Muscle of leg (tissue), 16 donors: ENCODE data around the gene SLC6A6. TPM values are rescaled to one million over a fixed set of nuclear protein-coding genes. Genes with fewer than 3 reads are reported as not detected.
A peak's percentile ranks its signal among the peaks of the same experiment; 100 is the strongest.

Experiments used
- DNase-seq: peaks from one replicate; pipeline ENCODE4 v3.0.0; 2013
- H3K27ac ChIP-seq: one replicate; pipeline ENCODE4 v1.5.1; 2013; ENCODE audit warnings: mild to moderate bottlenecking, low read length, control low read depth
- H3K27me3 ChIP-seq: one replicate; pipeline ENCODE4 v1.6.1; 2013; ENCODE audit warnings: low read length; ENCODE audit not compliant: control insufficient read depth, insufficient read depth
- H3K36me3 ChIP-seq: one replicate; pipeline ENCODE4 v1.6.1; 2013; ENCODE audit warnings: low read length; ENCODE audit not compliant: control insufficient read depth, insufficient read depth
- H3K4me1 ChIP-seq: one replicate; pipeline ENCODE4 v1.6.1; 2013; ENCODE audit warnings: low read length; ENCODE audit not compliant: control insufficient read depth, insufficient read depth
- H3K4me3 ChIP-seq: one replicate; pipeline ENCODE4 v1.5.1; 2013; ENCODE audit warnings: low read length, control low read depth
- H3K9me3 ChIP-seq: replicated peaks from 2 replicates; pipeline ENCODE4 v1.6.1; 2013; ENCODE audit warnings: low read depth, low read length; ENCODE audit not compliant: control insufficient read depth
- WGBS: methylation state at CpG from one replicate; pipeline ENCODE4 v1.1.5; 2013; ENCODE audit warnings: missing lambda C conversion rate; ENCODE audit not compliant: insufficient coverage; 5-methylcytosine and 5-hydroxymethylcytosine counted together
- long read RNA-seq, 11 donors: transcript quantifications; one replicate each; lab custom pipeline, GENCODE V29; 2026
- polyA plus RNA-seq, 8 donors: library from polyadenylated mRNA; unstranded; fragments of 120-200 nt; gene quantifications; one replicate each; pipeline versions ENCODE4 v1.2.1 to v1.2.3, GENCODE V29; 2013; ENCODE audit warnings: inconsistent platforms in 1 of 8, low replicate concordance in 1 of 8; ENCODE audit not compliant: insufficient read length in 8 of 8, insufficient read depth in 1 of 8
- total RNA-seq: library from RNA; stranded (reverse); fragments of 120-200 nt; gene quantifications from one replicate; pipeline ENCODE4 v1.2.4, GENCODE V29; 2013

SLC6A6 gene
- total RNA-seq (4.7 TPM), polyA plus RNA-seq (1 to 10 TPM; 2.6 to 4.7 (median 4.0) TPM)
- long read RNA-seq, donor 1, partial matches to known transcripts: 0 of 1 reads
- long read RNA-seq, donor 1, other reads (novel, unspliced or antisense): 0 of 1 reads
- long read RNA-seq, donor 2: 0 reads
- long read RNA-seq, donor 3: 0 reads
- long read RNA-seq, donor 4, partial matches to known transcripts: 0 of 1 reads
- long read RNA-seq, donor 4, other reads (novel, unspliced or antisense): 0 of 1 reads
- long read RNA-seq, donor 5, full-length matches to known transcripts: 1 of 1 reads
- long read RNA-seq, donor 5, partial matches to known transcripts: 0 of 1 reads
- long read RNA-seq, donor 5, other reads (novel, unspliced or antisense): 0 of 1 reads
- long read RNA-seq, donor 6: 0 reads
- long read RNA-seq, donor 7: 0 reads
- long read RNA-seq, donor 8, full-length matches to known transcripts: 1 of 1 reads
- long read RNA-seq, donor 8, partial matches to known transcripts: 0 of 1 reads
- long read RNA-seq, donor 8, other reads (novel, unspliced or antisense): 0 of 1 reads
- long read RNA-seq, donor 9: 0 reads
- long read RNA-seq, donor 10, partial matches to known transcripts: 11 of 11 reads
- long read RNA-seq, donor 10, other reads (novel, unspliced or antisense): 0 of 11 reads
- long read RNA-seq, donor 11, partial matches to known transcripts: 5 of 5 reads
- long read RNA-seq, donor 11, other reads (novel, unspliced or antisense): 0 of 5 reads

DNA sequence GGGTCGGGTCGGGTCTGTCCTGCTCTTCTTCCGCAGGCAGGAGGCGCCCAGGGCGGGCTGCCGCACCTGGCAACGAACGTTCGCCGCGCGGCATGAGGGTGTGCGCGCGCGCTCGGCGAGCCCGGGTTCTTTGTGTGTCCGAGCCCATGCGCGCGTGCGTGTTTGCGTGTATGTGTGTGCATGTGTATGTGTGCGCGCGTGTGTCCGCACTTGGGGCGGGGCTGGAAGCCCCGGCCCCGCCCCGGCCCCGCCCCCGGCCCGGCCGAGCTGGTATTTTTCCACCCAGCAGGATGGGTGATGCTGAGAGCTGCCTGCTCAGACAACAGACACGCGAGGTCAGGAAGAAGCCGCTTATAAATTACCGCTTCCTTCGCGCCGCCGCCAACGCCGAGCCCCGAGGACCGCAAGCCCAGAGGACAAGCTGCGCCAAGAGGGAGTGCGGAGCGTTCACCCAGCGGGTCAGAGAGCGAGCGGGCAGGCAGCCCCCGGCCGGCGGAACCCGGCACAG, at the start of gene SLC6A6:
TSS of gene SLC6A6 (plus strand) at position 303 of the 508 bp plus-strand sequence. CDS start 41,029 bp downstream, outside the sequence.
- Histone ChIP-seq H3K36me3 (no peaks in the 10 kb centered on the region), H3K27me3 (peaks cover 61% of the 10 kb centered on the region), H3K9me3 (no peaks in the 10 kb centered on the region), H3K4me3 (peak within 1 kb of the TSS; percentile 55), H3K27ac (peak within 1 kb of the TSS; percentile 71), H3K4me1 (peaks cover 26% of the 10 kb centered on the region)
- WGBS: 2% methylated on average over 45 of the region's 59 CpGs
- peak; percentile 97 for DNase-seq

DNA sequence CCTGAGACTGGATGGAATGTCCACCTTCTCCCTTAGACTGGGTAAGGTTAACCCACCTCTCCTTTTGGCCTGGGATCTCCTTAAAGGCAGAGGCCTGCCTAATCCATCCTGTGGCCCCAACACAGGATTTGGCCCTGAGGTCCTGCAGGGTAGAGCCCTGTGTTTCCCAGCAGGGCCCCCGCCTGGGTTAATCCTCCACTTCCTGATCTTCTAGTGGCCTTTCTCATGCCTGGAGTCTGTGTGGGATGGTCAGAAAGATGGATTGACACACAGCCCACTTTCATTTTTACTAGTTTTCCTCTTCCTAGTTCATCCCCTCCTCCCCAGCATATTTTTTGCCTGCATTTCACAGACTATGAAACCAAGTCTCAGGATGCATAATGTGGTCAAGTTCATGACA, 48.9 kb upstream of the SLC6A6 start:
- no peaks in the 10 kb centered on the region for H3K36me3 ChIP-seq
- no peaks in the 10 kb centered on the region for H3K9me3 ChIP-seq
- peaks cover 44% of the 10 kb centered on the region for H3K27me3 ChIP-seq
- H3K4me1 ChIP-seq: peaks cover under 1% of the 10 kb centered on the region
- no peak overlapping the region for H3K27ac ChIP-seq
- no peak overlapping the region for H3K4me3 ChIP-seq
- no peak for DNase-seq
- no CpG with 5 or more reads among the region's 1 CpG for WGBS

DNA sequence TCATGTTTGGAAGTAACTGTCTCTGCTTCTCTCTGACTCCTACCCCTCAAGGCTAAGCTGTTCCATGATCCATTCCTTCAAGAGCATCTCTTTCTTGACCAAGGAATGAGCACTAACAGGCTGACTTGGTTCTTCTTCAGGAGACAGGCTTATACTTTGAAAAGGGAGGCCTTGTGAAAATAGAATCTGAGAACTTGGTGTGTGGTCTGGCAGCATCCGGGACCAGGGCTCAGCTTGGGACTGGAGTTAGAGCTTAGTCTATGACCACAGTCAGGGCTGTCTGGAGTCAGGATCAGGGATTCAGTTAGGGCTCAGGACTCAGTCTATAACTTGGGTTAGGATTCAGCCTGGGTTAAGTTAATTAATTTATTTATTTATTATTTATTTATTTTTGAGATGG, 44.9 kb upstream of the SLC6A6 start:
- no CpG with 5 or more reads among the region's 1 CpG for WGBS
- H3K9me3 ChIP-seq: no peaks in the 10 kb centered on the region
- H3K27me3 ChIP-seq: peaks cover 50% of the 10 kb centered on the region
- H3K27ac ChIP-seq: no peak overlapping the region
- H3K36me3 ChIP-seq: no peaks in the 10 kb centered on the region
- H3K4me1 ChIP-seq: peaks cover 4% of the 10 kb centered on the region
- no peak for DNase-seq
- H3K4me3 ChIP-seq: no peak overlapping the region

DNA sequence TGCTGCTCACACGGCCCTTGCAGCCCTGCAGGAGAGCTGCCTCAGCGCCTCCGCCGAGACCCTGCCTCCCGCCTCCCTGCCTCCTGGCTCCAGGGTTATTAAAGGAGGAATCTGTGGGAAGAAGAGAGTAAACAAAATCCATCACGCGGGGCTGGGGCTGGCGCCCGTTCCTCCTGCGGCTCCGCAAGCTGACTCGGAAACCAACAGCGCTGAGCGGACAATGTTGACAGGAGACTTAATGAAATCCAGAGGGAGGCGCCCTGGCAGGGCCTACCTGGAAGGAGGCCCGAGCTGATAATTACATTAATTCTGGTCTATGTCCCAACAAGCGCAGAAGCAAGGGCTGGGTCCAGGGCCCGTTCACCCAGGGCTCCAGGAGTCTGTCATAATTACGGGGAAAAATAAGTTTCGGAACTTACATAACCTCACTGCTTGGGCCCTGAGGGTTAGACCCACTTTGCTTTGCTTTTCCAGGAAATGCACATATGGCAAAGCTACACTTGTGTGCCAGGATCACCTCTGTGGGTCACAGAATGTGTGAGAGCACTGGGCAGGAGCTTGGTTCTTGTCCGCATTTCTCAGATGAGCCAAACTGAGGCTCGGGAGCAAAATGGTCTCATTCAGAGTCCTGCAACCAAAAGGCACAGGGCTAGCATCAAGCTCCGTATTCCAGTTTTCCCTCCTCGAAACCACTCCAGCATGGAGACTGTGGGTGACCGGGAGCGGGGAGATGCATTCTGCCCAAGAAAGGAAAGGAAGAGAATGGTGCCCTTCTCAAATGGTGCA, 43.8 kb upstream of the SLC6A6 start:
- peak; percentile 52 for DNase-seq
- Histone ChIP-seq H3K4me1 (peaks cover 4% of the 10 kb centered on the region), H3K36me3 (no peaks in the 10 kb centered on the region), H3K9me3 (no peaks in the 10 kb centered on the region), H3K4me3 (no peak overlapping the region), H3K27ac (no peak overlapping the region), H3K27me3 (peaks cover 57% of the 10 kb centered on the region)
- 35% methylated on average over 22 of the region's 26 CpGs for WGBS

DNA sequence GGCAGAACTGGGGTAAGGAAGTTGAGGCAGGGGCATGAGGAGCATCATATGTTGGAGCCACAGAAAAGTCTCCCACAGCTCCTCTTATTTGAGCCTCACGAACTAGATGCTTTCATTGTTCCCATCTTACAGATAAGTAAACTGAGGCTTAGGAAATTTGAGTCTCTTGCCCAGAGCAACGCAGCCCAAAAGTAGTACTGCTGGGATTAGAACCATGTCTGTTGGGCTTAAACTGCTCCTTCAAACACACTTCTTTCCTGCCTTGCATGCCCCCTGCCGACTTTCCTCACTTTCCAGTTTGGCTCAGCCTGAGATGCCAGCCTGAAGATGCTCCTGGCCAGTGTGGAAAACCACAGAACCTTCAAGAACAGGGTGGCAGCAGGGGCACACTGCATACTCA, 43.1 kb upstream of the SLC6A6 start:
- Histone ChIP-seq H3K36me3 (no peaks in the 10 kb centered on the region), H3K4me3 (no peak overlapping the region), H3K4me1 (peaks cover 4% of the 10 kb centered on the region), H3K9me3 (no peaks in the 10 kb centered on the region), H3K27ac (no peak overlapping the region), H3K27me3 (peaks cover 60% of the 10 kb centered on the region)
- DNase-seq: no peak
- 93% methylated on average over 3 of the region's 3 CpGs for WGBS

DNA sequence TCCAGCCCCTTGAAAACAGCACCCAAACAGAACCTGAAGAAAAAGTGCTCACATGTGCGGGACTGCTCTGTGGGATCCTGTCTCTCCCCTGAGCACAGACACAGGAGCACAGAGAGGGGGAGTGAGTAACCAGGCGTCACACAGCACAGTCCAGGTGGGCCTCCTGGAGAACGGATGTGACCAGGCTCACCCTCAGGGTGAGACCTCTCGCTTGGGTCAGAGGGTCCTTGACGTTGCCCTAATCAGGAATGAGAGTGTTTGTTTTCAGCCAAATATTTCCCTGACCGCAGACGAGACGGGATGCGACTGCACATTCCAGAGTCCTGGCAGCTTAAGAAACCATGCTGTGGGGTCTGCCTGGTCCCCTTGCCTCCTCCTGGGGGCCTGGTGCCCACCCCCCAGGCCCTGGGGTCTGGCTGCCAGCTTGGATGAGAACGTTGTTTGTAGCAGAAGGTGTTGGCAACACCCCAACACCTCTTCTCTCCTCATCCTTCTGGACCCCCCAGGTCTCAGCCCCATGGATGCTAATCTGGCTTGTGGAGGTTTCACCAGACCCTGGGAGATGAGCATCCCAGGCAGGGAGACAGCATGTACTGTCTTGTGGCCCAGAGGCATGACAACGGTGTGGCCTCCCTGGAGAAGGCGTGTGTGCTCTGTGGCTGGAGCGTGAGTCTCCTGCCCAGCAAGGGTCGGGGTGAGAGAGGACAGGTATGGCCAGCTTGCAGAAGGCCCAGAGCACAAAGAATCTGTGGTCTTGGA, 42.1 kb upstream of the SLC6A6 start:
- no peak overlapping the region for H3K4me3 ChIP-seq
- no peaks in the 10 kb centered on the region for H3K36me3 ChIP-seq
- H3K27ac ChIP-seq: no peak overlapping the region
- DNase-seq: no peak
- H3K4me1 ChIP-seq: peaks cover 4% of the 10 kb centered on the region
- peaks cover 56% of the 10 kb centered on the region for H3K27me3 ChIP-seq
- no peaks in the 10 kb centered on the region for H3K9me3 ChIP-seq
- WGBS: 47% methylated on average over 13 of the region's 14 CpGs

DNA sequence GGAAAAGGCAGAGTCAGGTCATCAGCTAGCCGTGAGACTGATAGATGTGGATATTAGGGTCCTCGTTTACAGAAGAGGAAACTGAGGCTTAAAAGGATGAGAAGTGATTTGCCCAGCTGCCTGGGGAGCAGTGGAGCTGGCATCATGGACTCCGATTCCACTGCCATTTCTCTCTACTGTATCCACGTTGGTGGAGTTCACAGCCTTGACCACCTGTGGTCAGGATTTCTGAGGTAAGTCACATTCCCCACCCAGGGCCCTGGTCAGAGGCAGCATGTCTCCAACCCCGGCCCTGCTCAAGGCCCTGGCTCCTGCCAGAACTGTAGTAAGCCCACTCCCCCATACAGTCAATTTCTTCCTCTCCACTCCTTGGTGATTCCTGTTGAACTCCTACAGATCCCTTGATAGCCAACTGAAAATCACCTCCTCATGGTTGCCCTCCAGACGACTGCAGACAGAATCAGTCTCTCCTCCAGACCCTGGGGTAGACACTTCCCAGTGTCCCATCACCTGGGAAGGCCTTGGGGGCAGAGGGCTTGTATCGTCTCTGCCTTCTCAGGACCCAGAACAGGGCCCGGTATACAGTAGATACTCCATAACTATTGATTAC, 41.2 kb upstream of the SLC6A6 start:
- DNase-seq: no peak
- Histone ChIP-seq H3K36me3 (no peaks in the 10 kb centered on the region), H3K9me3 (no peaks in the 10 kb centered on the region), H3K27me3 (peaks cover 61% of the 10 kb centered on the region), H3K27ac (no peak overlapping the region), H3K4me3 (no peak overlapping the region), H3K4me1 (peaks cover 4% of the 10 kb centered on the region)
- 74% methylated on average over 7 of the region's 8 CpGs for WGBS

DNA sequence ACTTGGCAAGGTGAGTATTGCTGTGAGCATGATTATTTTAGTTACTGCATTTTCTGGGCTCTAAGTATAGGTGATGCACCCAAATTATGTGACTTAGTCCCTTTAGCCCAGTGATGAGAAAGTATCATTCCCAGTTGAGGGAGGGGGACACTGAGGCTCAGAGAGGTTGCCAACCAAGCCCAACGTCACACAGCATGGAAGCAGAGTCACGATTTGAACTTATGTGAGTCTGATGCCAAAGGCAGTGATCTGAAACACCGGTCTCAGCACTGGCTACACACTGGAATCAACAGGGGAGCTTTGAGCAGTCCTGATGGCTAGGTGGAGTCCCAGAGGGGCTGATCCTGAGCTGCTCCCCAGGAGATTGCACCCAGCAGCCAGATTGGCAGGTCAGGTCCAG, 39.5 kb upstream of the SLC6A6 start:
- no peaks in the 10 kb centered on the region for H3K36me3 ChIP-seq
- no peak overlapping the region for H3K27ac ChIP-seq
- 90% methylated on average over 3 of the region's 3 CpGs for WGBS
- no peaks in the 10 kb centered on the region for H3K9me3 ChIP-seq
- no peak for DNase-seq
- H3K27me3 ChIP-seq: peaks cover 72% of the 10 kb centered on the region
- no peak overlapping the region for H3K4me3 ChIP-seq
- H3K4me1 ChIP-seq: peaks cover 4% of the 10 kb centered on the region

DNA sequence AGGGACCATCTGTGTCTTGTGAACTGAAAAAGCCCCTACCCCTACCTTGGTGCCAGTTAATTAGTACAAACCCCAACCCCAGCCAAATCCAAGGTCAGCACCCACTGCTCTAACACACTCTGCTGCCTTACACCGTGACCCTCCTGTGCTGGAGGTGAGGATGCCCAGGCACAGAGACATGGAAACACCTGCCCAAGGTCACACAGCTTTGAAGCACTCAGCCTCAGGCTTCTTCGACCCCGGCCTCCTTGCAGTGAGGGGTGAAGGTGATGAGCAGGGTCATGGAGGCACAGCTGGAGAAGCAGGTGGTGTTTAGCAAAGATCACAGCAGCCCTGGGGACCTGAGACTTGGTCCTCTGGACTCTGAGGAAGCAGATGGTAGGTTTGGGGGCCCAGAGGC, 39.0 kb upstream of the SLC6A6 start:
- Histone ChIP-seq H3K9me3 (no peaks in the 10 kb centered on the region), H3K4me3 (no peak overlapping the region), H3K27ac (no peak overlapping the region), H3K27me3 (peaks cover 72% of the 10 kb centered on the region), H3K4me1 (peaks cover 4% of the 10 kb centered on the region), H3K36me3 (no peaks in the 10 kb centered on the region)
- DNase-seq: no peak
- 74% methylated on average over 2 of the region's 3 CpGs for WGBS
